GM21825 (cell line): ENCODE measurements around the gene SUGCT.

Experiments
- ATAC-seq: cut with Tn5 transposase; IDR thresholded peaks from one replicate; pipeline ENCODE4 v1.9.1; 2021; ENCODE audit warnings: mild to moderate bottlenecking, moderate library complexity; ENCODE audit not compliant: unreplicated experiment

SUGCT gene

GRCh38 chr7:40507166-40507565, 372.4 kb downstream of the SUGCT start:
- ATAC-seq: no peak

GRCh38 chr7:40509287-40509996, 374.6 kb downstream of the SUGCT start:
- no peak for ATAC-seq

- ATAC-seq: no peak
These were observed 381.6 kb downstream of the SUGCT start for GRCh38 chr7:40516376-40516775.

GRCh38 chr7:40519009-40519408, 384.2 kb downstream of the SUGCT start:
- no peak for ATAC-seq

GRCh38 chr7:40520986-40521738, 386.4 kb downstream of the SUGCT start:
- no peak for ATAC-seq

- no peak for ATAC-seq
These were observed 391.0 kb downstream of the SUGCT start for GRCh38 chr7:40525764-40526163.

GRCh38 chr7:40526951-40527715, 392.3 kb downstream of the SUGCT start:
- no peak for ATAC-seq

- ATAC-seq: no peak
These were observed 392.9 kb downstream of the SUGCT start for GRCh38 chr7:40527723-40528122.

GRCh38 chr7:40530292-40530691, 395.5 kb downstream of the SUGCT start:
- no peak for ATAC-seq

GRCh38 chr7:40531956-40532355, 397.2 kb downstream of the SUGCT start:
- ATAC-seq: no peak

GRCh38 chr7:40535678-40536077, 400.9 kb downstream of the SUGCT start:
- no peak for ATAC-seq

- ATAC-seq: no peak
These were observed 401.6 kb downstream of the SUGCT start for GRCh38 chr7:40536421-40536820.

- ATAC-seq: no peak
These were observed 403.5 kb downstream of the SUGCT start for GRCh38 chr7:40538281-40538680.

GRCh38 chr7:40541336-40541735, 406.5 kb downstream of the SUGCT start:
- ATAC-seq: no peak

GRCh38 chr7:40542982-40543741, 408.4 kb downstream of the SUGCT start:
- ATAC-seq: no peak

- no peak for ATAC-seq
These were observed 409.5 kb downstream of the SUGCT start for GRCh38 chr7:40544221-40544723.

GRCh38 chr7:40544871-40545303, 410.1 kb downstream of the SUGCT start:
- ATAC-seq: no peak

- no peak for ATAC-seq
These were observed 410.9 kb downstream of the SUGCT start for GRCh38 chr7:40545739-40546138.

GRCh38 chr7:40546616-40547501, 412.1 kb downstream of the SUGCT start:
- ATAC-seq: no peak
